Activated CD4-positive, alpha-beta T cell treated with anti-CD3 and anti-CD28 coated beads, Interleukin-2, amount 50 U/mL, for 1 hour (primary cell): Measurements from ENCODE around the gene PKIB.
"Not testable (repeated sequence)": the region's sequence is repeated elsewhere in the genome, so short reads cannot be mapped to it uniquely, and the experiment has no call there.

Experiments used
- DNase-seq: peaks from one replicate; pipeline ENCODE4 v3.0.0-alpha.2; 2020

The PKIB gene

DNA sequence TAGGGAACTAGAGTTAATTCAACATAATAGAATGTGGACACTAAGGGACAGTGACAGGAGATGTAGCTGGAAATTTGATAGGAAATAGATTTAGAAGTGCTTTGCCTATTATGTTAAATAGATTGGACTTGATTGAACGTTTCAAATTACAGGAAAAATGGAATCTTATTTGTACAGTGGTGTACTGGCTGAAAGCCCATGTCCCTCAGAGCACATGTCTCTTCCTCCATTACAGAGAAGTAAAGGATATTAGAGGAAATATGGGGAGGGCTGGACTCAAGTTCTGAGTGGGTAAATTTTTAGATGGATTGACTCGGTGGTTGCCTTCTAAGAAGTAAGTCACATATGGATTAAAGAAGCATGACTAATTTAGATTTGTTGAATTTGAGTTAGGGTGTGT, 11.4 kb downstream of the PKIB start:
- DNase-seq, result no peak

DNA sequence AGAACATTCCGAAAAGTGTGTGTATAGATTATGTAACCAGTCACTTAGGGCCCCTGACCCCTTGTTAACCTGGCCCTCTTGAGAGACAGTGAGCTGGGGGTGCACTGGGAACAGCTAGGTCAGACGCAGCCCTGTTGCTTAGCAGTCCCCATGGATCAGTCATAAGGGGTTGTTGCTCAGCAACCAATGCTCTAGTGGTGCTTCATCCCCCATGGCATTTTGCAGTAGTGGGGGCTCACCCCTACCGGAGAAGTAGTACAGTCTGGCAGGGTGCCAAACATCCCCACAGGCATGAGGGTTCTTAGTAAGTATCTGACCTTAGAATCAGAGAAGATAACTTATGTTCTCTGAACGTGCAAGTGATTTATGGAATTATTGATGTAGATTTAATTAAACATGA, 12.3 kb downstream of the PKIB start:
- DNase-seq, result no peak

DNA sequence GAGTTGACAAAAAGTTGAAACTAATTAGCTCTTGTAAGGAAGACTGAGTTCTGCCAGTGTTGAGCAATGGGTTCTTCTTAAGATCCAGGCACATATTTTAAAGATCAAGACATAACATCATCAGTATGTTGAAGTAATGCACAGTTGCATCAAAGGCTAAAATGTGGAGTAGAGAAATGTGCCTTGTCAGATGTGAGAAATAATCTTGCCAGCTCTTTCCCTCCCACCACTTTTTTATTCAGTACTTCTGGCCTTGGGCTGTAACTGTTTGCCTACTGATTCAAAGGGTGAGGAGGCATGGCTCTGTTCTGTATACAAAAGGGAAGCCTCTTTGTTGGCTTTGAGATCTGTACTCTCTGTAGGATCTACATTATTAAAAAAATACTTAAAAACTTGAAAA, 13.1 kb downstream of the PKIB start:
- DNase-seq, result no peak

DNA sequence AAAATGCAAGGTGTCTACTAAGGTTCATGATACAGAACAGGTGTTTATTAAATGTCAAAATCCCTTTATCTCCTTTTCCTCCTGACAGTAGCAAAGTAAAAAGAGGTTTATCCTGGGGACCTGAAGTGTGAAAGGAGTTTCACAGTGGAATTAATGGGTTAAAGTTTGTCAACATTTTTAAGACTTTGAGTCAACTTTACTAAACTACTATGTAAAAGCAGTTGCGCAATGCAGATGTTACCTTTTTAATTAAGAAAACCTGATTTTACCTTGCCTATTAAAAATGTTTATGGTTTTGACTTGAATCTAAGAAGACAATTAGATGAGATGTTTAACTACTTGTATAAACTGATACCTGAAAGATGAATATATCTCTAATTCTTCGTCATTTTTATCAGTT, 14.6 kb downstream of the PKIB start:
- no peak for DNase-seq

DNA sequence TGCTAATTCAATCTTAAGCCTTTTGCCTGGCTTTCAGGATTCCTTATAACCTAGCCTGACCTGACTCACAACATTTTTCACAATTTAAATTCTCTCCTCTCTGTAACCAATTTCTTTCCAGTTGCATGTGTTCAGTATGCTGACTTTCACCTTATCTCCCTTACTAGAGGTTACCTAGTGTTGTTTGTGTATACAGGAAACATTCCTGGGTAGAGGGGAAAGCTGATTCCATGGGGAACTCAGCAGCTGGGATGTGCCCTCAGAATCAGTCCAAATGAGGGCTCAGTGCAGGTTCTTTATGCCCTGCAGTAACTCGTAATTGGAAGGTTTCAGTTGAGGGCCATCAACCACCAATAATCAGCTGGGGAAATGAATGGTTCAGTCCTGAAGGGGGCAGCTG, 18.5 kb downstream of the PKIB start:
- no peak for DNase-seq

DNA sequence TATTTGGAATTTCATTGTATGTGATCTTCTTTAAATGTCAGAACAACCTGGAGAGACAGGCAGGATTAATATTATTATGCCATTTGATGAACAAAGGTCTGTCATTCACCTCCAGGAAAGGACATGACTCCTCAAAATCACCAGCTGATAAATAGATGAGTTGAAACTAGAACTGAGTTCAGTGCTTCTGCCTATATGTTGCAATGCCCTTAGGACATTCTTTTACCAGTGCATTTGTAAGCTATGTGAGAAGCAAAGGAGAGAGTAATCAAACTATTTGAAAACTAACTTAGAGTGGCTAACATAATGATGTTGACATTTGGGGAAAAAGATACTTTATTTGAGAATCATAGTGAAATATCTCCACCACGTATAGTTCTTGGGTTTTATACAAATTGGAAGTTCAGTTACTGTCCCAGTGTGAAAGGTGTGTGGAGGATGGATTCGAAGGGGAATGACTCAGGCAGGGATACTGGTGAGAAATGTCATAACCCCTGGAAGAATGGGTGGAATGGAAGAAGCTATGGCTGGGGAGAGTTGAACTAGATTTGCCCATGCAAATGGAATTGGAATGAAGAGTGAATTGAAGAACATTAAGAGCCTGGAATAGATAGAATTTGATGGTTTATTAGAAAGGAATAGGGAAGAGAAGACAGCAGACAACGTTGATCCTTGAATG, 21.5 kb downstream of the PKIB start:
- DNase-seq, result no peak

DNA sequence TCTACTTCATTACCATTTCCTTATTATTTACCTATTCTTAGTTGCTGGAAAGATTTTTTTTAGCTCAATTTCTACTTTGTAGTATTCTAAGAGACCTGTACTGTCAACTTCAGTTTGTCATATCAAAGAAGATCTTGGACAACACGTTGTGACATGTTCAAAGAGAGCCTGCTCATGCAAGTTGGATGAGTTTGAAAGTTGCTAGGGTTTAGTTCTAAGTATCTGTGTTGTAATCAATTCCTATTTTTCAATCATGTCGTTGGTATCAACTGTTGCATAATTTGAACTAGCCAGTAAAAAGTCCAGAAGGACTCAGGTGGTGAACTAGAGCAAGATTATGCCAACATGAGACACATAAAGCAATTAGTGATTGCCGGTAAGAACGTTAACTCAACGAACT, 30.2 kb downstream of the PKIB start:
- DNase-seq, result no peak

DNA sequence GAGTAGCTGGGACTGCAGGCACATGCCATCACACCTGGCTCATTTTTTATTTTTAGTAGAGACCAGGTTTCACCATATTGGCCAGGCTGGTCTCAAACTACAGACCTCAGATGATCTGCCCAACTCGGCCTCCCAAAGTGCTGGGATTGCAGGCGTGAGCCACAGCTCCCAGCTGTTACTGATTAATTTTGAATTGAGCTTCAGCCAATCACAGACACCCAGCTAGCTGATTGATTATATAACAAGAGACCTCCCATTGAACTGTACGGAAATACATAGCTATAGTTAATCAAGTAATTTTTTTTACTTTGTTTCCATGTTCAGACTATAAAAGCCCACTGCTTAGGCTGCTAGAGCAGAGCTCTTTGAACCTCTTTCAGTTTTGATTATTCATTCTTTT, 31.6 kb downstream of the PKIB start:
- no peak for DNase-seq

DNA sequence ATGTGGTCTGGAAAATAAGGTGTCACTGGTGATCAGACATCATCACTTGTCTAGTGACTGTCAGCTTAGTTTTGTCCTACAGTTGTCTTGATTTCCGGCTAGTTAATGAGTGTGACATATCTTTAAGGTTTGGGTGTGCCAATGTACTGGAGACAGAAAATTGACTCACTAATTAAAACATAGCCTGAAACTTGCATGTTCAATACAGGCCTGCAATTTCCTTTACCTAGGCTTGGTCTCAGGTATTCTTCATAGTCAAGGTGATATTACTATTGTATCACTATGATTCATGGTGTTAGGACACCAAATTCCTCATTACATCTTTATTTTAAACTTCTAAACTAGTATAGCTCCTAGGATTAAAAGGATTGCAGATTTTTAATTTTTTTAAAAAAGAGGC, 32.4 kb downstream of the PKIB start:
- DNase-seq, result not testable (repeated sequence)

DNA sequence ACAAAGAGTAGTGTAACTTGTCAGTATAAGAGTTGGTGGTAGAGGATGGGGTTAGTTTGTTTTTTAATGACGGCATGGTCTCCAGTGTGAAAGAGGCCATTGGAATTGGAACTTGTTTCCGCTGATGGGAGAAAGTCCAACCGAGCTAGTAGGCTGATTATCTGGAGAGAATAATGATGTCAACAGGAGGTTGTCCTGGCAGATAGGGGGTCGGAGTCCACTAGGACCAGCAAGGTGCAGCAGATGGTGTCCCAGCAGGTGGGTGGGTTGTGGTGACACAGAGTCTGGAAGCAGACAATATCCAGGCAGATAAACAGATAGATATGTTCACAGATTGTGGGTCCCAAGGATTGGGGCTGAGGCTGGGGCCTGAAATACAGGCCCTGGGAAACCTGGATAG, 35.1 kb downstream of the PKIB start:
- DNase-seq, result no peak

DNA sequence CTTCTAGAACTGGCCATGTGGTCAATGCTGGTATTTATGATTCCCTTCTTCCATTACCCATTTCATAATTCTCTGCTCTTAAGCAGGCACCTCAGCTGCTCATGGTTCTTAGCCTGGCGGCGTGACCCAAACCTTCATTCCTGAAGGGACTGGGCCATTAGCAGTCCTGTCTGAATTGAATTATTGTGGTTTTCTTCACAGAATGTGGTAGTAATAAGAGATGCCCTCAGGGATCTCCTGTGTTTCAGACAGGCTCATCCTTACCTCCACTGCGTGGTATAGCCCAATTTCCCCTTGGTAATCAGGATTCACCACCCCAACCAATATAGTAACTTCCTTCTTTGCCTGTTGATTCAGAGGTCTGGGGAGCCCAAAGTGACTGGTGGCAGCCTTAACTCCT, 37.6 kb downstream of the PKIB start:
- no peak for DNase-seq

DNA sequence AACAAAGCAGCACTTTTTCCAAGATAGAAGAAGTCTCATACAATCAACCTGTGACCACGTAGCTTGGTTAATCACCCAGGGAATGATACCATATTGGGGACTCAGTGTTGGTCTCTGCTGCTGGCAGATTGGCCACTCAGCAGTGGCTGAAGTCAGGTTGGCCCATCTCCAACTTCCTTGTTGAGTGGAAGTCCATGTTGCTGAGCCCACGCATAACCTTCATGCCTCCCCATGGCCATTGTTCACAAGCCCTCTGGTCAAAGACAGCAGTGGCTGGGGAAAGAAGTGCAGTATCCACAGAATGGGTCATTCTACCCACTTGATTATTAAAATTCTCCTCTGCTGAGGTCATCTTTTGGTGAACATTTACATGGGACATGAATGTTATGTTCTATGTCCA, 38.5 kb downstream of the PKIB start:
- DNase-seq, result no peak

DNA sequence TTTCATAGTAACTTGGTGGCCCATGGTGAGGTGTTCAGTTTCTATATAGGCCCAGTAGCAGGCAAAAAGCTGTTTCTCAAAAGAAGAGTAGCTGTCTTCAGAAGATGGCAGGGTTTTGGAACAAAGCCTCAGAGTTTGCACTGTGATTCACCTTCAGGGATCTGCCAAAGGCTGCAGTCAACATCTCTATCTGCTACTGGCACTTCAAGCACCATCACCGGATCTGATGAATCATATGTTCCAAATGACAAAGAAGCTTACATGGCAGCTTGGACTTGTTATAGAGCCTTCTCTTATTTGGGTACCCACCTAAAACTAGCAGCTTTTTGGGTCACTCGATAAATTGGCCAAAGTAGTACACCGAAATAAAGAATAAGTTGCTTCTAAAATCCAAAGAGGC, 39.5 kb downstream of the PKIB start:
- DNase-seq, result no peak

DNA sequence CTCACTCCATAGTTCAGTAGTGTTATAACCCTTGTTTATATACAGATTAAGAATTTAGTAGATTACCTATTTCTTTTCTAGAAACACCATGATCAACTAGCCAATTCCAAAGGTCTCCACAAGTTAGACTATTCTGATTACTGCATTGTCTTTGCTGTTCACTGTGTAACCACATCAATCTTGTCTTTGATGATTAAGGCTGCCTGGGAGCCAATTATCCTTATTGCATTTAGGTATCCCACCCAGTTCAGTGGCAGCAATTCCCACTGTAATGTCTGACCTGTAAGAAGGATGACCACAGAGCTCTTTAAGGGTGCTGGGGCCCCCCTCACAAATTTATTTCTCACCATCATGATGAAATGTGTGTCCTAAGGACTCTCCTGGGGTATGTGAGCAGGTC, 40.2 kb downstream of the PKIB start:
- DNase-seq, result no peak

DNA sequence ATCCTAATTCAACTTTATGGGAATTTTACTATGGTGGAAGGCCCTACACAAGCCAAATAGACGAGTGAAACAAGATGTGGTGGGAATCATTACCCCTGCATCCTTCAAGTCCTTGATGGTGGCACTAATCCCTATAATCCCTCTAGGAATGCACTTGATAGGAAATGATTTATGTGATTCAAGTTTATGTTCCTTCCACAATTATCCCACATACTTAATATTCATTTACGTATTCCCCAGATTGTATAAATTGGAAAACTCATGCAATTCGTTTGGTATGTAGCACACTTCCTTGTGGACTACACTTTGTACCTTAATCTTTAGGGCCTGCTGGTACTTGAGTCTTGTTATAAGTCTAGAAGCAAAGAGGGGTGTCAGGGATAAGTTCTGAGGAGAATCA, 40.8 kb downstream of the PKIB start:
- no peak for DNase-seq

DNA sequence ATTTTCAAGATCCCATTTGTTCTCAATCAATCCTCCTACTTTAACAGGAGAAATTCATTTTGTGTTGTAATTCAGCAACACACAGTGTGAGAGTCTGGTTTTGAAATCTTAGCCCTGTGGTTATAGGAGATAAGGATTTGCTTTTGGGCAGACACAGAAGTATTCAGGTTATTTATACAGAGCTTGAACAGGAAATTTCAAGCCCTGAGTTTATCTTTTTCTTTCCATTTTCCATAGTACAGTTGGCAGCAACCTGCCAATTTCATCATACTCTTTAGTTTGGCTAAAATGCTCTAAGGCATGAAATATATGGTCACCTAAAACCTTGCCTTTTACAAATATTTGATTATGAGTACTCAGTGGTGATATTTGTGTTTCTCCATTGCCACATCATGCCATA, 41.4 kb downstream of the PKIB start:
- DNase-seq, result no peak

DNA sequence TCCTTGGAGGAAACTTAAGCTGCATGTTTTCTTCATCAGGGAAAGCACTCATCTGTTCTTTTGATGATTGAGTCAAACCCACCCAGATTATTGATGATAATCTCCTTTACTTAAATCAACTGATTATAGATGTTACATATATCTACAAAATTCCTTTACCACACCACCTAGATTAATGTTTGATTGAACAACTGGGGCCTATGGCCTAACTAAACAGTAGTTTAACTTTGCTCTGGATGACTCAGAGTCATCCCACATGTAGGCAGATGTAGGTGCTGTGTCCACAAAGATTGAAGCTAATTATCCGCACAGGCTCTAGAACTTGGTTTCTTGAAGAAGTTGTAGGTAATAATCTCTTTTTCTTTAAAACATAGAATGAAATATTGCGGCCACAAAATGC, 42.2 kb downstream of the PKIB start:
- DNase-seq, result no peak

DNA sequence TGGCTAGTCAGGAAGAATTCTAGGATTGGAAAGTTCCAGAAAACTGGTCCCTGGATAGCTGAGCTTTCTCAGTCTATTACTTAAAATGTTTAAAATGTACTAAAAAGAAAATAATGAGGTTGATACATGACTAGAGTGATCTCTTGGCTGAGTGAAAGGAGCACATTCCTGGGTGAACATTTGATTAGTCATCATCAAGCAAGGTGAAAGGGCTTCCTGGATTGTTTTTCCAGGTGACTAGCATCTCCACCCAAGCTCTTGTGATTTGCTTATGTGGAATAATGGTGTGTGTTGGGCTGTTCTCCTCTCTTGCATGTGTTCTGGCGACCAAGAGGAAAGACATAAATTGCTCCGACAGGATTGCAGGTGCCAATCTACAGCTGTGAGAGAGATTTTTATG, 42.9 kb downstream of the PKIB start:
- no peak for DNase-seq

DNA sequence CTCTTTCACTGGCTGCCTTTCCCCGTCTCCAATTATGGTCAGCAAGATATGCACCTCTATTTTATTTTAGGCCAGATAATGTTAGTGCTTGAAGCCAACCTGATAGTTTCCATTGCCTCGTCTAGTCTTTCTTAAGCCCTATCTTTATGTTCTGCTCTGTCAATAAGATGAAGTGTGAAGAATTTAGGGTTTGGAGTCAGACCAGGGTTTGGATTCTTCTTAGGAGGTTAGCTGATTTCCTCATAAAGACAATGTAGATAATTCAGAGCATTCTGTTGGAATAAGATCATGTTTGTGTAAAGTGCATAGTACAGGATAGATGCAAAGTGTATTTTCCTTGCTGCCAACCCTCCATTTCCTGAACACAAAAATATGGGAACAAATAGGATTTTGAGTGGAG, 43.8 kb downstream of the PKIB start:
- DNase-seq, result no peak

DNA sequence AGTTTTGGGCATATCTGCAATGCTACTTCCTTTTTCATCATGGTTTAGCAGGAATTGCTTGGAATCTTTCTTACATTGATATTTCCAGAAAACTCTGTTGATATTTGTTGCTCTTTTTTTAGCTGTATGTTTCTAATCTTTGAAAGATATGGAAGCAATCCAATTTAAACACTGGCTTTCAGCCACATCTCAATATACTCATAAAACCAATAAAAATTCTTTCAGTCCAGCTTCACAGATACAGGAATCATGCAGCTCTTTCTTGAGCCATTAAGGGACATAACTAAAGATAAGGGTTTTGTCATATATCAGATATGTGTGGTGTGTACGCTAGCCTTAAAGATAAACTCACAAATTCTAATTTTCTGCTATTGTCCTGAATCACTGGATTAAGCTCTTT, 47.4 kb downstream of the PKIB start:
- DNase-seq, result no peak

DNA sequence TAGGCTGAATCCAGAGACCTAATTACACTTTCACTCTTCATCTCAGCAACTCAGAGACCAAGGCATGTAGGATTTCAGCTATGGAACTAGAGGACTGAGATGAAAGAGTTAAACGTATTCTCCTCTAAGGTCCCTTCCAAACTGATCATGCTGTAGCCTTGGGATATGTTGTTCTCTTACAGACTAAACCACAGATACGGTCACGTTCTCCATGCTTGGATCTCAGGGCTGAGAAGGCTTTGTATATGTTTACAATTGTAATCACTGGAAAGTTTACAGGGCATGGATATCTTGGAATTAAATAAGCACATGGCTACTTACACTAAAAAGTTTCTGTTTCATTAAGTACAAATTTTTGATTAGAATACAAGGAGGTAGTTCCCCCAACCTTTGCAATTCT, 50.1 kb downstream of the PKIB start:
- DNase-seq, result no peak

DNA sequence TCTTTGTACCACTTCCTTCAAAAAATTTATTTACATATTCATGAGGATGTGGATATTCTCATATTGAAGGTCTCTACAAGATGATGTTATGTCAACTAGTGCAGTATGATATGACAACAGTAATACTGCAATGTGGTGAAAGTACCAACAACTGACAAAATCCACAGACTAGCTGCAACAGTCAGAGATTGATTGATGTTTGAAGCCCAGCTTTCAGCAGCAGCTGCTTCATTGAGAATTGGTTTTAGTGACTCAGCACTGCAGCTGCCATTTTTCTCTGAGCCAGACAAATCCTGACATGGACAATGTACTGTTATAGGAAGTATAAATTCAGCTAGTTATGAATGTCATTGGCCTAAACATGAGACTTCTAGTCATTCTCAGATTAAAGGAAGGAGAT, 53.8 kb downstream of the PKIB start:
- DNase-seq, result no peak

DNA sequence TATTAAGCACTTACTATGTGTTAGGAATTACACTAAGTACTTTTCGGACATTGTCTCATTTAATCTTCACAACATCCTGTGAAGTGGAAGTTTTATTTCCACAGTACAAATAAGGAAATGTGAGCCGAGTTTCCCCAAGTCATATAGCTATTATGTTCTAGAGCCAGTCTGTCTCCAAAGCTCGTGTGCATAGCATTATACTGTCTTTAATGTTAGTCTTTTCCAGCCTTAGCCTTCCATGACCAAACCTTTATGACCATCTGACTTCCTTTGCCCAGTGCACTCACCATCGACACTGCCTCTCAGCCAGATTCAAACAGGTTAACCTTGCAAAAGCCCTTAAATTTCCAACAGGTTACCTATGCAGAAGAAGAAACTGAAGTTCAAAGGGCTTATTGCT, 55.7 kb downstream of the PKIB start:
- DNase-seq, result no peak

DNA sequence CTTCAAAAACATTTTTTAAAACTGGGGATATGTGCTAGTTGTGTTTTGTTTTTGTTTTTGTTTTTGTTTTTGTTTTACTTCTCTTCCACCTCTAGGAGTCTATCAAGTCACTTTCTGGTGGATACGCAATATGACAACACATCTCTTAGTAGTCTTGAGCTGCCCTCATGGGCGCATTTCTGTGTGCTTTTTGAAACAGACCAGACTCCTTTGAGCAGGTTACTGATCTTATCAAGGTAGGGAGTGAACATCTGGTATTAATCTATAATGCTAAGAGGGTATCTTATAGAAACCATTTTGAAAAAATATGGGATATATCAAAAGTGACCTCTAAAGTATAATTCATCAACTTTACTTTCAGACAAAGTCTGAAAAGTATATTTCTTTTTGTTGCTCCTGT, 56.2 kb downstream of the PKIB start:
- no peak for DNase-seq

DNA sequence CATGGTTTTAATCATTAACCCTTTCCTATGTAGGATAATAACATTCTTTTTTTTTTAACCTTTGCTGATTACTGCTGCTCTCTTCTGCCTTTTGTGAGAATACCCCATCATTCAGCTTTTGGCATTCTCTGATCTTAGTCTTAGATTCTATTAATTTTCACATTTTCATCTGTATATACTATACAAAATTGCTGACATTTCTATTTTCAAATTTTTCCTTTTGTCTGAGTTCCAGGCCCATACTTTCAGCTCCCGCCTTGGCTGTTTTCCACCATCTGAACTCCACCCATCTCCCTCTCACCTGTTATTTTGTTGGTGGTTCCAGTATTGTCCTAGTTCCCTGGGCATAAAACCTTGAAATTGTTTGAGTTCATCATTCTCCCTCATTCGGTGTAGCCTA, 59.2 kb downstream of the PKIB start:
- no peak for DNase-seq

DNA sequence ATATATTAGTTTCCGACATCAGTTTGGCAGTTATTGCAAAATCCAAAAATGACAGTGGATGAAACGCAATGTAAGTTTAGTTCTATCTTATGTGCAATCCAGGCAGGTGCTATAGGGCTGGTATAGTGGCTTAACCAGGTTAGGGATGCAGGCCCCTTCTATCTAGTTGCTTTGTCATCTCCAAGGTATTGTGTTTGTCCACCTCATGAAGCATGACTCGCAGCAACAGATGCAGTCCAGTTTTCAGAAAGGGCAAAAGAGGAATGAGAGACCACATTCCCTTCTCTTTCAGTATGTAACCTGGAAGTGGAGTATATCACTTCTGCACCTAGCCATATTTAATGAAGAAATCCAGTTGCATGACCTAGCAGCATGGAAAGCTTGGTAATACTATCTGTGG, 59.7 kb downstream of the PKIB start:
- no peak for DNase-seq
